ENCODE measurements around the gene KCNQ2.

The KCNQ2 gene

GRCh38 chr20:63356931-63357879 is 115.2 kb downstream of the KCNQ2 start:
- DNase-seq (ENCODE audit: low read depth), result no peak

DNA sequence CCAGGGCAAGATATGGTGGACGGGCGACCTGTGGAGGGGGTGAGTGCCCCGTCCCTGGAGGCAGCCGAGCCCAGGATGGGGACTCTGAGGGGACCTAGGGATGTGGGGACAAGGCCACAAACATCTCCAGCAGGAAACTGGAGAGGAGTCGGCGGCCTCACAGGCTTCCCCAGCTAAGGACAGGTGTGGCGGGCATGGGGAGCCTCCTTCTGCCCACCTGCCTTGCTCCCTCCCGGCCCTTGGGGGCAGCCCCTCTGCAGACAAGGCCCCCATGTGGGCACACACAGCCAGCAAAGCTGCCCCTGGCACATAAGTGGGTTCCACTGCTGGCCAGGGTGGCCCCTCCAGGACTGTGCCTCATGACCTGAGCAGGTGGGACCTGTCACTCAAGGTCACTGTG is 115.9 kb downstream of the KCNQ2 start:
- no peak for DNase-seq (ENCODE audit: low read depth)

GRCh38 chr20:63355781-63356295 is 116.6 kb downstream of the KCNQ2 start:
- no peak for DNase-seq (ENCODE audit: low read depth)

- no peak for DNase-seq (ENCODE audit: low read depth)
Measured at GRCh38 chr20:63354636-63355350, 117.7 kb downstream of the KCNQ2 start.

DNA sequence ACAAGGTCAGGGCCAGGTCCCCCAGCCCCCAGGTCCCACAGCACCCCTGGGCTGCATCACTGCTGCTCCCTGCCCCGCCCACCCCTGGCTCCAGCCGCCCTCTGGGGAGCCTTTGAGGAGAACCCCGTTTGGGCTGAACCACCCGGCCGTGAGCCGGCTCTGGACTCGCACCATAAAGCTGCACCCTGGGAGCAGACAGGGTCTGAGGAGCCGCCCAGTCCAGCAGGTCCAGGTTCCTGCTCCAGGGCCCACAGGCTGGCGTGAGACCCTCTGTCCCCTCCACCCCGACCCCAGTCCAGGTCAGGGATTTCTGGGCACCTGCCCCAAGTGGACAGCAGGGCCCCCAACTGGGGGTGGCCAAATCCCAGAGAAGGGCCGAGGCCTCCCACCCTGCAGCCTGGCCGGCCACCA is 119.6 kb downstream of the KCNQ2 start:
- DNase-seq (ENCODE audit: low read depth), result no peak

GRCh38 chr20:63351811-63352591 is 120.5 kb downstream of the KCNQ2 start:
- DNase-seq (ENCODE audit: low read depth), result no peak

GRCh38 chr20:63351326-63351700 is 121.1 kb downstream of the KCNQ2 start:
- no peak for DNase-seq (ENCODE audit: low read depth)

GRCh38 chr20:63350597-63351325 is 121.7 kb downstream of the KCNQ2 start:
- DNase-seq (ENCODE audit: low read depth), result no peak
